ENCODE measurements around the gene CCDC158.

The CCDC158 gene

GRCh38 chr4:76322236-76322635 lies 98.7 kb downstream of the CCDC158 start:
- DNase-seq (ENCODE audit: low read depth in 2 of 2), result no peak
- no peak overlapping the region for H3K4me3 ChIP-seq (replicated peaks in 1 of 2; ENCODE audit: low read depth in 2 of 2, low read length in 2 of 2)
- TF ChIP-seq CTCF (IDR thresholded peaks at IDR 0.05; ENCODE audit: low read depth, low read length), result no peak

- no peak for TF ChIP-seq CTCF (IDR thresholded peaks at IDR 0.05; ENCODE audit: low read depth, low read length)
- no peak for DNase-seq (ENCODE audit: low read depth in 2 of 2)
- no peak overlapping the region for H3K4me3 ChIP-seq (replicated peaks in 1 of 2; ENCODE audit: low read depth in 2 of 2, low read length in 2 of 2)
Measured at GRCh38 chr4:76316131-76316530, 104.8 kb downstream of the CCDC158 start.

GRCh38 chr4:76315267-76315918 lies 105.5 kb downstream of the CCDC158 start:
- DNase-seq (ENCODE audit: low read depth in 2 of 2), result no peak
- no peak for TF ChIP-seq CTCF (IDR thresholded peaks at IDR 0.05; ENCODE audit: low read depth, low read length)
- H3K4me3 ChIP-seq (replicated peaks in 1 of 2; ENCODE audit: low read depth in 2 of 2, low read length in 2 of 2), result no peak overlapping the region

- no peak for DNase-seq (ENCODE audit: low read depth in 2 of 2)
- no peak overlapping the region for H3K4me3 ChIP-seq (replicated peaks in 1 of 2; ENCODE audit: low read depth in 2 of 2, low read length in 2 of 2)
- TF ChIP-seq CTCF (IDR thresholded peaks at IDR 0.05; ENCODE audit: low read depth, low read length), result no peak
Measured at GRCh38 chr4:76313547-76313946, 107.4 kb downstream of the CCDC158 start.

- H3K4me3 ChIP-seq (replicated peaks in 1 of 2; ENCODE audit: low read depth in 2 of 2, low read length in 2 of 2), result no peak overlapping the region
- TF ChIP-seq CTCF (IDR thresholded peaks at IDR 0.05; ENCODE audit: low read depth, low read length), result no peak
- DNase-seq (ENCODE audit: low read depth in 2 of 2), result no peak
Measured at GRCh38 chr4:76312457-76312856, 108.5 kb downstream of the CCDC158 start.

- DNase-seq (ENCODE audit: low read depth in 2 of 2), result no peak
- no peak overlapping the region for H3K4me3 ChIP-seq (replicated peaks in 1 of 2; ENCODE audit: low read depth in 2 of 2, low read length in 2 of 2)
- no peak for TF ChIP-seq CTCF (IDR thresholded peaks at IDR 0.05; ENCODE audit: low read depth, low read length)
Measured at GRCh38 chr4:76311896-76312331, 109.0 kb downstream of the CCDC158 start.

- no peak for DNase-seq (ENCODE audit: low read depth in 2 of 2)
- no peak for TF ChIP-seq CTCF (IDR thresholded peaks at IDR 0.05; ENCODE audit: low read depth, low read length)
- no peak overlapping the region for H3K4me3 ChIP-seq (replicated peaks in 1 of 2; ENCODE audit: low read depth in 2 of 2, low read length in 2 of 2)
Measured at GRCh38 chr4:76310683-76311082, 110.3 kb downstream of the CCDC158 start.

Data from cardiac fibroblast (primary cell).